Caco-2 (cell line): ENCODE results near the gene IMPG2. TPM values are rescaled to one million over a fixed set of nuclear protein-coding genes. Genes with fewer than 3 reads are reported as not detected.
"Not testable (repeated sequence)": the region's sequence is repeated elsewhere in the genome, so short reads cannot be mapped to it uniquely, and the experiment has no call there.

Experiments
- BruUV-seq: library from RNA; stranded (reverse); fragments of 400-500 nt; replicated peaks from 2 replicates; lab custom pipeline; 2021; lab: Mats Ljungman, UMichigan
- CTCF ChIA-PET: fragments of 300-600 bp; sonication (Branson Sonifier 250); formaldehyde crosslinking; loops from one replicate; lab custom pipeline; 2022; ENCODE audit warnings: antibody characterized with exemption; lab: Charles Lee
- POLR2A ChIA-PET: fragments of 300-600 bp; sonication (Branson Sonifier 250); formaldehyde crosslinking; loops from one replicate; lab custom pipeline; 2022; ENCODE audit warnings: antibody characterized with exemption; lab: Charles Lee
- DNase-seq, 2 experiments: peaks; one replicate each; pipeline versions ENCODE4 v3.0.0 to v3.0.0-alpha.2; 2020 to 2022
- H3K27me3 ChIP-seq: replicated peaks from 2 replicates; pipeline ENCODE4 v1.6.0; 2011; ENCODE audit warnings: low read length; ENCODE audit not compliant: control insufficient read depth, insufficient read depth
- H3K36me3 ChIP-seq: 2 replicates; pipeline ENCODE4 v1.5.1; 2011; ENCODE audit warnings: low read length; ENCODE audit not compliant: control insufficient read depth, insufficient read depth
- H3K4me1 ChIP-seq: fragments of 250-450 bp; sonication (Bioruptor Pico); 2 replicates; pipeline ENCODE4 v1.5.1; 2020; ENCODE audit warnings: mild to moderate bottlenecking
- H3K4me3 ChIP-seq: 2 replicates; pipeline ENCODE4 v1.5.1; 2011; ENCODE audit warnings: low read depth, mild to moderate bottlenecking, control low read depth, low read length
- H3K9me3 ChIP-seq: fragments of 250-450 bp; sonication (Bioruptor Pico); 2 replicates; pipeline ENCODE4 v1.5.1; 2020; ENCODE audit warnings: mild to moderate bottlenecking, moderate library complexity
- H3K27ac Mint-ChIP-seq: one replicate; pipeline ENCODE4 v1.8.0; 2022; ENCODE audit warnings: mixed read lengths; ENCODE audit not compliant: unreplicated experiment
- H3K27me3 Mint-ChIP-seq: one replicate; pipeline ENCODE4 v1.8.0; 2022; ENCODE audit warnings: mixed read lengths; ENCODE audit not compliant: insufficient read depth, unreplicated experiment
- H3K36me3 Mint-ChIP-seq: one replicate; pipeline ENCODE4 v1.8.0; 2022; ENCODE audit warnings: mild to moderate bottlenecking, mixed read lengths; ENCODE audit not compliant: insufficient read depth, unreplicated experiment
- H3K4me1 Mint-ChIP-seq: one replicate; pipeline ENCODE4 v1.8.0; 2022; ENCODE audit warnings: low read depth, mixed read lengths; ENCODE audit not compliant: unreplicated experiment
- H3K4me3 Mint-ChIP-seq: one replicate; pipeline ENCODE4 v1.8.0; 2022; ENCODE audit warnings: mild to moderate bottlenecking, moderate library complexity, mixed read lengths; ENCODE audit not compliant: unreplicated experiment
- H3K9me3 Mint-ChIP-seq: one replicate; pipeline ENCODE4 v1.8.0; 2022; ENCODE audit warnings: mixed read lengths; ENCODE audit not compliant: unreplicated experiment
- intact Hi-C: fragments of 100-400 bp; cut with micrococcal nuclease; formaldehyde crosslinking; loops from one replicate; pipeline ENCODE4 v1.10.0; 2022; ENCODE audit not compliant: unreplicated experiment
- total RNA-seq: library from RNA; stranded (reverse); gene quantifications from 2 replicates; pipeline ENCODE4 v1.2.3, GENCODE V29; 2022
- TF ChIP-seq, protein P1 (sequence below), 2 experiments: fragments of 200-600 bp in 1 of 2; IDR thresholded peaks; 1 replicate in 1 of 2; 2 replicates in 1 of 2; pipeline versions ENCODE4 v1.5.1 to v1.8.0; 2011 to 2022; ENCODE audit warnings: antibody characterized with exemption in 1 of 2, control low read depth in 1 of 2, inconsistent platforms in 1 of 2, low read depth in 1 of 2, low read length in 1 of 2, mild to moderate bottlenecking in 1 of 2, moderate library complexity in 1 of 2; ENCODE audit not compliant: insufficient read depth in 1 of 2, severe bottlenecking in 1 of 2, unreplicated experiment in 1 of 2

Gene IMPG2
- total RNA-seq, 1 experiment from 2014 or later: not detected

DNA sequence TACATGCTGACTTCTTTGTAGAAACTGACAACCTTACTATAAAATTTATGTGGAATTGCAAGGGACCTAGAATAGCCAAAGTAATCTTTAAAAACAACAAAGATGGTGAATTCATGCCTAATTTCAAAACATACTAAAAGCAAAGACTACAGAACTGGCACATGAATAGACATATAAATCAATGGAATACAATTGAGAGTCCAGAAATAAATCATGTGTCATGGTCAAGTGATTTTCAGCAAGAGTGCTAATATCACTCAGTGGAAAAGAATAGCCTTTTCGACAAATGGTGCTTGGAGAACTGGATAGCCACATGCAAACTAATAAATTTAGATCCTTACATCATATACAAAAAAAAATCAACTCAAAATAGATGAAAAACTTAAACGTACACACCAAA is 8.7 kb downstream of the IMPG2 start:
- ChIA-PET CTCF (no interaction called here), POLR2A (no interaction called here)
- no peak overlapping the region for H3K4me3 Mint-ChIP-seq
- no peaks in the 10 kb centered on the region for H3K36me3 Mint-ChIP-seq
- Histone ChIP-seq H3K9me3 (peaks cover 9% of the 10 kb centered on the region), H3K4me3 (no peak overlapping the region), H3K4me1 (no peaks in the 10 kb centered on the region), H3K36me3 (no peaks in the 10 kb centered on the region), H3K27me3 (no peaks in the 10 kb centered on the region)
- TF ChIP-seq, protein P1, sequence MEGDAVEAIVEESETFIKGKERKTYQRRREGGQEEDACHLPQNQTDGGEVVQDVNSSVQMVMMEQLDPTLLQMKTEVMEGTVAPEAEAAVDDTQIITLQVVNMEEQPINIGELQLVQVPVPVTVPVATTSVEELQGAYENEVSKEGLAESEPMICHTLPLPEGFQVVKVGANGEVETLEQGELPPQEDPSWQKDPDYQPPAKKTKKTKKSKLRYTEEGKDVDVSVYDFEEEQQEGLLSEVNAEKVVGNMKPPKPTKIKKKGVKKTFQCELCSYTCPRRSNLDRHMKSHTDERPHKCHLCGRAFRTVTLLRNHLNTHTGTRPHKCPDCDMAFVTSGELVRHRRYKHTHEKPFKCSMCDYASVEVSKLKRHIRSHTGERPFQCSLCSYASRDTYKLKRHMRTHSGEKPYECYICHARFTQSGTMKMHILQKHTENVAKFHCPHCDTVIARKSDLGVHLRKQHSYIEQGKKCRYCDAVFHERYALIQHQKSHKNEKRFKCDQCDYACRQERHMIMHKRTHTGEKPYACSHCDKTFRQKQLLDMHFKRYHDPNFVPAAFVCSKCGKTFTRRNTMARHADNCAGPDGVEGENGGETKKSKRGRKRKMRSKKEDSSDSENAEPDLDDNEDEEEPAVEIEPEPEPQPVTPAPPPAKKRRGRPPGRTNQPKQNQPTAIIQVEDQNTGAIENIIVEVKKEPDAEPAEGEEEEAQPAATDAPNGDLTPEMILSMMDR (IDR thresholded peaks at IDR 0.05; ENCODE audit: insufficient read depth in 1 of 2, low read depth in 1 of 2, low read length in 1 of 2, severe bottlenecking in 1 of 2, unreplicated experiment in 1 of 2): no peak
- H3K27me3 Mint-ChIP-seq: no peaks in the 10 kb centered on the region
- intact Hi-C loops: no loop called here
- peaks cover 22% of the 10 kb centered on the region for H3K9me3 Mint-ChIP-seq
- no peak for DNase-seq
- no peak overlapping the region for H3K27ac Mint-ChIP-seq
- H3K4me1 Mint-ChIP-seq: peaks cover 7% of the 10 kb centered on the region
- BruUV-seq: no TSS peak

DNA sequence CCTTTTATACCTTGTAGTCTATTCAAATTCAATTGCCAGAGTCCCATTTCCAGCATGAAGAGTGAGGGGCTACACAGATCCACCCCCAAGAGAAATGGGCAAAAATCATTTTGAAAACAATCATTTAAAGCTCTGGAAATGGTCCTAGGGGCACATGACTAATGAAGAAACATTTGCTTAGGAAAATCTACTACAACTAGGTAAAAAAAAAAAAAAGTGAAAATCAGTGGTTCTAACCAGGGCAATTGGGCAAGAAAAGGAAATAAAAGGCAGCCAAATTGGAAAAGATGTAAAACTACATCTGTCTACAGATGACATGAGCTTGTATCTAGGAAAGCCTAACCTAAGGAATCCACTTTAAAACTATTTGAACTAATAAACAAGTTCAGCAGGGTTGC is 9.4 kb downstream of the IMPG2 start:
- Mint-ChIP-seq H3K9me3 (peaks cover 22% of the 10 kb centered on the region), H3K4me3 (no peak overlapping the region), H3K27me3 (no peaks in the 10 kb centered on the region), H3K4me1 (peaks cover 7% of the 10 kb centered on the region), H3K36me3 (no peaks in the 10 kb centered on the region), H3K27ac (no peak overlapping the region)
- TF ChIP-seq, protein P1 (IDR thresholded peaks at IDR 0.05; ENCODE audit: insufficient read depth in 1 of 2, low read depth in 1 of 2, low read length in 1 of 2, severe bottlenecking in 1 of 2, unreplicated experiment in 1 of 2): no peak
- ChIA-PET CTCF (no interaction called here), POLR2A (no interaction called here)
- Histone ChIP-seq H3K4me3 (no peak overlapping the region), H3K4me1 (no peaks in the 10 kb centered on the region), H3K9me3 (peaks cover 12% of the 10 kb centered on the region), H3K27me3 (no peaks in the 10 kb centered on the region), H3K36me3 (no peaks in the 10 kb centered on the region)
- no TSS peak for BruUV-seq
- intact Hi-C loops: no loop called here
- no peak for DNase-seq

DNA sequence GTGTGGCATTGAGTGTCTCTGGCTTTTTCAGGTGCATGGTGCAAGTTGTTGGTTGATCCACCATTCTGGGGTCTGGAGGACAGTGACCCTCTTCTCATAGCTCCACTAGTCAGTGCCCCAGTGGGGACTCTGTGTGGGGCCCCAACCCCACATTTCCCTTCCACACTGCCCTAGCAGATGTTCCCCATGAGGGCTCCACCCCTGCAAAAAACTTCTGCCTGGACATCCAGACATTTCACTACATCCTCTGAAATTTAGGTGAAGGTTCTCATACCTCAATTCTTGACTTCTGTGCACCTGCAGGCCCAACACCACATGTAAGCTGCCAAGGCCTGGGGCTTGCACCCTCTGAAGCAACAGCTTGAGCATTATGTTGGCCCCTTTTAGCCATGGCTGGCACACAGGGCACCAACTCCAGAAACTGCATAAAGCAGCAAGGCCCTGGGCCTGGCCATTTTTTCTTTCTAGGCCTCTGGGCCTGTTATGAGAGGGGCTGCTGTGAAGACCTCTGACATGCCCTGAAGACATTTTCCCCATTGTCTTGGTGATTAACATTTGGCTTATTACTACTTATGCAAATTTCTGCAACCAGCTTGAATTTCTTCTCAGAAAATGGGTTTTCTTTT is 12.1 kb downstream of the IMPG2 start:
- POLR2A ChIA-PET, H3K36me3 ChIP-seq, BruUV-seq, H3K27me3 ChIP-seq, H3K4me1 ChIP-seq, H3K4me3 ChIP-seq, H3K27me3 Mint-ChIP-seq, intact Hi-C loops, H3K27ac Mint-ChIP-seq, CTCF ChIA-PET, H3K4me1 Mint-ChIP-seq, H3K4me3 Mint-ChIP-seq, H3K36me3 Mint-ChIP-seq: not testable (repeated sequence)
- peaks cover 12% of the 10 kb centered on the region for H3K9me3 ChIP-seq
- peaks cover 22% of the 10 kb centered on the region for H3K9me3 Mint-ChIP-seq
- peak in 1 of 2 experiments; percentile 1 for DNase-seq
